Activated CD4-positive, alpha-beta T cell treated with anti-CD3 and anti-CD28 coated beads, Interleukin-10, Interleukin-2, amounts not matched to agents 100 ng/mL and 50 ng/mL, durations not matched to agents 16 hours and 8 hours (primary cell): ENCODE data around the gene PTPN13.
"Not testable (repeated sequence)": the region's sequence is repeated elsewhere in the genome, so short reads cannot be mapped to it uniquely, and the experiment has no call there.

Source experiments
- DNase-seq: peaks from one replicate; pipeline ENCODE4 v3.0.0-alpha.2; 2020

The PTPN13 gene

DNA sequence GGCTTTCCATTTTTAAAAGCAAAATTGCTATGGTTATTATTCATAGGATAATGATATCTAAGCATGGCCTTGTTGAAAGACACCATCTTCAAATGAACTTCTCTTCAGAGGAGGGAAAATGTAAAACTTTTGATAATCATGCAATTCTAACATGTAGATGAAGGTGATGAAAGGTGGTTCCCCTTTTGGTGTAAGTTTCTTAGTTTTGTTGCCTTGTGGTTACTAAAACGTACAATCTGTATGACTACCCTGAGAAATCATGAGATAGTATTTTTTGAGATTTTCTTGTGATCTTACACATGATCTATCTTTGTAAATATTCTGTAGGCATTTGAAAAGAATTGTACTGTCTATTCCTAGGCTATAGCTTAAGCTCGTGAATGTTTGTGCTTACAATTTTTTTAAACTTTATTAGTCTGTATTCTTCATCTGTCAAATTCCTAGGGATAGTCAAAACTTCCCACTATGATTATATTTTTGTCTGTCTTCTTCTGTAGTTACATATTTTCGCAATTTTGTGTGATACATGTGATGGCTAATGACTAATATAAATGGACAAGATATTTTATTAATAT is 47.5 kb downstream of the PTPN13 start:
- no peak for DNase-seq

DNA sequence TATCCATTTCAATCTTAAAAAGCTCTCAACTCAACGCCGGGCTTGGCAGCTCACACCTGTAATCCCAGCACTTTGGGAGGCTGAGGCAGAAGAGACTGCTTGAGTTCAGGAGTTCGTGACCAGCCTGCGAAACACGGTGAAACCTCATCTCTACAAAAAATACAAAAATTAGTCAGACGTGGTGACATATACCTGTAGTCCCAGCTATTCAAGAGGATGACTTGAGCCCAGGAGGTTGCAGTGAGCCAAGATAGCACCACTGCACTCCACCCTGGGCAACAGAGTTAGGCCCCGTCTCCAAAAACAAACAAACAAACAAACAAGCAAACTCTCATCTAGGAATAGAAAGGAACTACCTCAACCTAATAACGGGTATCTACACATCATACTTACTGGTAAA is 50.8 kb downstream of the PTPN13 start:
- DNase-seq = no peak

DNA sequence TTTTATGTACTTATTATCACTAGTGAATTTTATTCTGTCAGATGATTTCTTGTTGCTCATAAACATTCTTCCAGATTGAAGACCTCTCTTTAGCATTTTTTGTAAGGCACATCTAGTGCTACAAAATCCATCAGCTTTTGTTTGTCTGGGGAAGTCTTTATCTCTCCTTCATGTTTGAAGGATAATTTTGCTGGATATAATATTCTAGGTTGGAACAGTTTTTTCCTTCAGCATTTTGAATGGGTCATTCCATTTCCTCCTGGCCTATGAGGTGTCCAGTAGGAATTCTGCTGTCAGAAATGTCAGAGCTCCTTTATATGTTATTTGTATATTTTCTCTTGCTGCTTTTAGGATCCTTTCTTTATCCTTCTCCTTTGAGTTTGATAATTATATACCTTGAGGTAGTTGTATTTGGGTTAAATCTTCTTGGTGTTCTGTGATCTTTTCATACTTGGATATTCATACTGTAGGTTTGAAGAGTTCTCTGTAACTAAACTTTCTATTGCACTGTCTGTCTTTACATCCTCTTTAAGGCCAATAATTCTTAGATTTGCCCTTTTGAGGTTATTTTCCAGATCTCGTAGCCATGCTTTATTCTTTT is 58.3 kb downstream of the PTPN13 start:
- no peak for DNase-seq

DNA sequence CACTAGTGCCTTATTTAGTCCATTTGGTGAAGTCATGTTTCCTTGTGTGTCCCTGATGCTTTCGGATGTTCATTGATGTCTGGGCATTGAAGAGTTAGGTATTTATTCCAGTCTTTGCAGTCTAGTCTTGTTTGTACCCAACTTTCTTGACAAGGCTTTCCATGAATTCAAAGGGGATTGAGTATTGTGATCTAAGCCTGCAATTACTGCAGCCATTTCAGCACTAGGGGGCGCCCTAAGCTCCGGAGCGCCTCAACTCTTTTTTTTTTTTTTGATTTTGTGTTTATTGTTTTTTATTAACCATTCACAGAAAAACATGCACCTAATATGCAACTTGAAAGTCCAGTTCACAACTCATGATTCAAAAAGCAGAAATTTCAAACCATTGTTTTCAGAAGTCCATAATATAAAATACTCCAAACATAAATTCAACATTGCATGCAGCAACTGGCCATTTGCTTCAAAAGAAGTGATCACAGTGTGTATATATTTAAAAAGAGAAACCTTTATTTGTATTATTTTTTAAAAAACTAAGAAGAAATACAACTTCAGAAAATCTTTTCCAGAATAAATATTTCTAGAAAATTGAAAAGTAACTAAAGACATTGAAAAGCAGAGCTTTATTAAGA is 59.2 kb downstream of the PTPN13 start:
- peak; percentile 21 for DNase-seq

DNA sequence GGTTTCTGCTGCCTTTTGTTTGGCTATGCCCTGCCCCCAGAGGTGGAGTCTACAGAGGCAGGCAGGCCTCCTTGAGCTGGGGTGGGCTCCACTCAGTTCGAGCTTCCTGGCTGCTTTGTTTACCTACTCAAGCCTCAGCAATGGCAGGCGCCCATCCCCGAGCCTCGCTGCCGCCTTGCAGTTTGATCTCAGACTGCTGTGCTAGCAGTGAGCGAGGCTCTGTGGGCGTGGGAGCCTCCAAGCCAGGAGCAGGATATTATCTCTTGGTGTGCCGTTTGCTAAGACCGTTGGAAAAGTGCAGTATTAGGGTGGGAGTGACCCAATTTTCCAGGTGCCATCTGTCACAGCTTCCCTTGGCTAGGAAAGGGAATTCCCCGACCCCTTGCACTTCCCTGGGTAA is 62.7 kb downstream of the PTPN13 start:
- DNase-seq = not testable (repeated sequence)

DNA sequence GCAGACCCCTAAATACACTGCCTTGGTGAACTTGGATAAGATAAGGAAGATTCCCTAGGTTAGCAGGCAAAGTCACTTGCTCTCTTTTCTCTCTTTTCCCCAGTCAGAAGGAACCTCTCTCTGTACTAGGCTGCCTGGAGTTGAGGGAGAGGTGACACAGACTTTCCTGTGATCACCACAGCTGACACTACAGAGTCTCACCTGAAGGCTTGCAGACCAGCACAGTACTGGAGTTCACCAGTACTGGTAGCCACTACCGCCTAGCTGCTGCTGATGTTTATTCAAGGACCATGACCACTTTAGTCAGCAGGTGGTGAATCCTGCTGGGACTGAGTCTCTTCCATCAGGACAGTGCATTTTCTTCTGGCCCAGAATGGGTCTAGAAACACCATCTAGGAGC is 63.3 kb downstream of the PTPN13 start:
- no peak for DNase-seq

DNA sequence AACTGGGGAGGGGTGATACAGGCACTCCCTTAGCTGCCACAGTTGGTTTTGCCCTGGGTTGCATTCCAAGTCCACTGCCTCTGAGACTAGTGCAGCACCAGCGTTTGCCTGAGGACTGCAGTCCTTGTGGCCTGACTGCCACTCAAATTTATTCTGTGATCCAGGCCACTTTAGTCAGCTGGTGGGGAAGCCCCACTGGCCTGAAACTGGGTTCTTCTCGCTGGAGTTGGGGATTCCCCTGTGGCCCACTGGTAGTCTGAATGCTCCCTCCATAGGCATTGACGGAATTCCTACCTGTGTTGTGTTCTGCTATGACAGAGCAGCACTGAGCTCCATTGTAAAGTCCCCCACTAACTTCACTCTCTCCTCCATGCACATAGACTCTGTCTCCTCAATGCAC is 63.8 kb downstream of the PTPN13 start:
- DNase-seq = no peak

DNA sequence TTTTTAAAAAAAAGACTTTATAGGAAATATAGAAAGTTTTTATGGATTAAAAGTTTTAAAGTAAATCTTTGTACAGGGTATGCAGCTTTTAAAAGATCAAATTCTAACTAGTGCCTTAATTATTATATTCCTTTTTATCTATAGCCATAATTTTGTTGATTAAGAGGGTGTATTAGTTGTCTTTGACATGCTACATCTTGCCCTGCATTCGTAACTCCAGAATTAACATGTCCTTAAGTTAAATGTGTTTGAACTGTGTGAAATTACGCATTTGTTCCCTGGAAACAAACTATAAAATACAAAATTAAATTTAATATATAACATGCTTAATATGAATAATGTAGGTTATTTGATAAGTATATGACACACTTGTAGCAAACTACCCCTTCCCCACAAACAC is 66.3 kb downstream of the PTPN13 start:
- no peak for DNase-seq

DNA sequence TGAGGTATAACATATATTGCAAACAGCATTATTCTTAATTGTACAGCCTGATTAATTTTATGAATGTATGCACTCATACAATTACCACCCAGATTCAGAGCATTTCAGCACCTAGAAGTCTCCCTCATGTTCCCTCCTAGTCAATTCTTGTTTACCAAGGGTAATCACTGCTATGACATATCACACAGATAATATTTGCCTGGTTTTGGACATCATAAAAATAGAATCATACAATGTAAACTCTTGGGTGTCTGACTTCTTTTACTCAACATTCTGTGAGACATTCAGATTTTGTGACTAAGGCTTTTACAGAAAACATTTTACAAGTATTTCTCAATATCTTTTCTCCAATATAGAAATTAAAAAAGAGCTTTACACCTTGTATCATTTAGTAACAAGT is 66.9 kb downstream of the PTPN13 start:
- no peak for DNase-seq

DNA sequence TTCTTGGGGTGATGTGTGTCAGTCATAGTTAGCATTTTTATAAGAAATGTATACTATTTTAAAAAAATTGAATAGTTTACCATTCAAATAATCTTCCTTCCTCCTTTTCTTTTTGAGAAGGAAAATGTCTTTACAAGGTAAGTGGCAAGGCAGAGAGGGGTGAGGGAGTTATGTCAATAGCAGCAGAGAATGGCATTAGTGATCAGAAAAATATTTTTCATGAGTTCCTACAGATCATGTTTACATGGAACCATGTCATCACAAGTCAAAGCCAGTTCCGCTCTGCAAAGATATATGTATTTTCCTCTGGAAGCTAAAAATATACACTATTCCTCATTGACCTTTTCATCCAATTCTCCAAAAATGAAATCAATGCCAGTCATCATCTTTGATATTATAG is 67.3 kb downstream of the PTPN13 start:
- no peak for DNase-seq

DNA sequence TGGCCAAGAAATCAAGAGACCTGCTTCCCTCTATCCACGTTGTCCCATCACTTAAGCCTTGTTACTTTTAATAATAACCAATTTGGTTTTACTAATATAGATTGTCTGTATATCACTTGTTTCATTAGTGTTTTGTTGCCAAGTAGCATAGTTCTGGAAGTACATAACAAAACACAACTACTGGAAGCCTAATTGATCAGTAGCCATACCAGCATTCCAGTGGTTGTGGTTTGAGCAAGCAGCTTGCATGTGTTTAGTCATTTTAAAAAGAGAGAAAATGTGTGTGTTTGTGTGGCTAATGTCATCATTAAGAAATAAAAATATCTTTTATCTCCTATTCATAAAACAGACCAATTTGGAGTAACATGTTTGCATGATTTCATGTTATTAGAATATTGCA is 70.8 kb downstream of the PTPN13 start:
- no peak for DNase-seq

DNA sequence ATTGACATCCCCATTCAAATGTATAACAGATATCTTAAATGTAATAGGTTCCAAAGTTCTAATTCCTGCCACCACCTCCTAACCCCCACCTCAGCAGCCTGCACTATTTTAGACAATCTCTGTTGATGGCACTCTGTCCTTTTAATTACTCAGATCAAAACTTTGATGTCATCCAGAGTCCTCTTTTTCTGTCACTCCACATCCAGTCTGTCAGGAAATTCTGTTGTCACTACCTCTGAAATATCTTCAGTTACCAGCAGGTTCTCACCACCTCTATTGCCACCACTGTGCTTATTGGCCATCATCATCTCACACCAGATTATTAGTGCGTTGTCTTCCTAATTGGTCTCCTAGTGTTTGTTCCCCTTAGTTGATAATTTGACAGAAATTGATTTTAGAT is 76.2 kb downstream of the PTPN13 start:
- peak; percentile 28 for DNase-seq

DNA sequence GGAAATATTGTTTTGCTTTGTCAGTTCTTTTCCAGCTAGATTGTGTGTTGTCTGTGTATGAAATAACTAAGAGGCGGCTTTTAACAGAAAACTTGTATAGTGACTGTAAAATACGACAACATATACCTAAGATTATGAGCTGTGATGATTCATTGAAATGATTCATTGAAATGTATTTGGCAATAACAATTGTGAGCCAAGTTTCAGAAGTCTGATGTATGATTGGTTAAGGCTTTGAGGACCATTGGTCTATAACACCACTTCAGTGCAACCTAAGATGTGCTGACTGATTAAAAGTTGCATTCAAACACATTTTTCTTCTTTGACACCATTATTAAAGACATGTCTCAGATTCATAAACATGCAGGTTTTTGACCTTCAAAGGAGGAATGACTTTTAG is 76.6 kb downstream of the PTPN13 start:
- DNase-seq = peak; percentile 9

DNA sequence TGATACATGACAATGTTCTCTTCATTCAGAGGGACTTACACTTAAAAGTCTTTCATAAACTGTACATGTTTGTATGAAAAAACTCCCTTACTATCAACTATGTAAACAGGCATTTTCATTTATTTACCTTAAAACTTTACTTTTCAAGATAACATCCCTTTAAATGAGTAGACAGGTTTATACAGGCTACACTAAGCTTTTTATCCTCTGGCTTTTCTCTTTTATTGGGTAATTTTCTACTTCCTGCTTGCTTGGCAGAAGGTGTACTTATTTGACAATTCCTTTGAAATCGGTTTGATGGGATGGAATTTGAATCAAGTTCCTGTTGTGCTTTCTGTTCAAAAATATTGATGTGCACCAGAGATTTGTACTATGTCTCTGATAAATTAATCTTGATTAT is 81.4 kb downstream of the PTPN13 start:
- DNase-seq = no peak

DNA sequence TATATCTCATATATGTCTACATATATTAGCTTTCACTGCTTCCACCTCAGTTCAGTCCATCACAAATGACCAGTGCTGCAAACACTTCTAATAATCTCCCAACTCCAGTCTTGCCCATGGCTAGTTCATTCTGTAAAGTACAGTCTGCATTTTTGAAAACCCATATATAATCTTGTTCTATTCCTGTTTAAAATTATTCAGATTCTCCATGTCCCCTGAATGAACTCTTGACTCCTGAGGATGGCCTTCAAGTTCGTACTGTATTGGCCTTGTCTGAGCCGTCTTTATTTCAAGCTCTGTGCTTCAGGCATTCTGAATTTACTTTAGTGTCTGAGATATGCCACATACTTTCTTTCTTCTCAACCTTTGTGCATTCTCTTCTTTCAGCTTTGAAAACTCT is 84.7 kb downstream of the PTPN13 start:
- no peak for DNase-seq

DNA sequence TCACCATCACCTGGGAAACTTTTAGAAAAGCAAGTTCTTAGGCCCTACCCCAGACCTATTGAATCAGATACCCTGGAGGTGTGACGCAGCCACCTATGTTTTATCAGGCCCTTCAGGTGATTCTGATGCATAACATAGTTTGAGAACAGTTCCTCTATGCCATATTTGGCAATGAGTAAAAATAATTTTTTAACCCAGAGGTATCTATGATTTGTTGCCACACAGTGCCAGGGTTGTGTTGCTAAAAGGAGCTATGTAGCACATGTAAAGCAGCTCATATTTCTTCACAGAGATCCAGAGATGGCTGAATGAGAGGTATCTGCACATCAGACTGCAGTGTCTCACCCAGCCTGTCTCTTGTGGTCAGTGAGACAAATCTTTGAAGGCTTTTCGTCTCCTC is 85.3 kb downstream of the PTPN13 start:
- no peak for DNase-seq

DNA sequence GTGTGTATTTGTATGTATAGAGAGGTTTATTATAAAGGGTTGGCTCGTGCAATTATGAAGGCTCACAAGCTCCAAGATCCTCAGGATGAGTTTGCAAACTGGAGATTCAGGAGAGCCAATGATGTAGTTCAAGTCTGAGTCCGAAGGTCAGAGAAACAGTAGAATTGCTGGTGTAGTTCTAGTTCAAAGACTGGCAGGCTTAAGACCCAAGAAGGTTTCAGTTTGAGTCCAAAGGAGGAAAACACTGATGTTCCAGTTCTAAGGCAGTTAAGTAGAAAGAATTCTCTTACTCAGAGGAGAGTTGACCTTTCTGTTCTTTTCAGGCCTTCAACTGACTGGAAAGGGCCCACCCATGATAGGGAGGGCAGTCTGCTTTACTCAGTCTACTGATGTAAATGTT is 89.1 kb downstream of the PTPN13 start:
- no peak for DNase-seq

DNA sequence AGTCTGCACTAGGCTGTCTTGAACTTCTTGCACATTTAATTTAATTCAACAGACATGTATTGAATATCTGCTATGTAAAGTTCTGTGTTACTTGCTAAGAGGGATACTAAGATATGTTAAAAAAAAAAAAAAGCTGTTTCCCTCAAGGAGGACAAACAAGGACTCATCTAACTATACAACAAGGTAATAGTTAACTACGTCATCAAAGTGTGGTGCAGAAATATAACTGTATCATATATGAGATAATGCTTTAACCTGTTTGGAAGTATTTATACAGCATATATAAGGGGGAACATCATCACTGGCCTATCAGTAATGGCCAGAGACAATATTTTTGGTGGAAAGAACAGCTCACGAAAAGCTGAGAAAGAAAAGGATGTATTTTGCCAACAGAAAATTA is 89.9 kb downstream of the PTPN13 start:
- DNase-seq = no peak

DNA sequence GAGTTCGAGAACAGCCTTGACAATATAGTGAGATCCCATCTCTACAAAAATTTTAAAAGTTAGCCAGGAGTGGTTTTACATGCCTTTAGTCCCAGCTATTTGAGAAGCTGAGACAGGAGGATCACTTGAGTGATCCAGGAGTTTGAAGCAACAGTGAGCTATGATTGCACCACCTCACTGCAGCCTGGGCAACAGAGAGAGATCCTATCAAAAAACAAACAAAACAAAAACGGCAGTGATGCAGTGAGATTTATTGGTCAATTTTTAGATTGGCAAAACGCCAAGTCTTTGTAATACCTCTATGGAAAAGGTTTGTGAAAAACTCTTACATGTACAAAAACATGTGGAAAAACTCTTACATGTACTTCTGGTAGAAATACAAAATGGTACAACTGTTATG is 91.3 kb downstream of the PTPN13 start:
- no peak for DNase-seq

DNA sequence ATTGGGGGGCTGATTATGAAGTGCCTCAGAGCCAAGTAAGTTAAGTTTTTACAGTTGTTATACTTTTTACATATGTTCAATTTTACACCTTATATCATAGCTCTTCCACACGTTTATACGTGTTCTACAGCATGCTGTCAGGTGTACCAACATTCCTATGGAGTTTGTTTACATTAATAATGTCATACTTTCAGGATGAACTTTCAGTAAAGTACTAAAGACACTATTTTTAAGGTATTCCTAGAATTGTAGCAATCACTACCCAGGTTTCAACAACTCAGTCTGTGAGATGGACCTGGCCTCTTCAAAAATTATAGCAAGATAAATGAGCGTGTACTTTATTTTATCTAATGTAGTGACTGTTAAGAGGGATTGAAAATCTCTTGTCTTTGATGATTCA is 92.6 kb downstream of the PTPN13 start:
- no peak for DNase-seq

DNA sequence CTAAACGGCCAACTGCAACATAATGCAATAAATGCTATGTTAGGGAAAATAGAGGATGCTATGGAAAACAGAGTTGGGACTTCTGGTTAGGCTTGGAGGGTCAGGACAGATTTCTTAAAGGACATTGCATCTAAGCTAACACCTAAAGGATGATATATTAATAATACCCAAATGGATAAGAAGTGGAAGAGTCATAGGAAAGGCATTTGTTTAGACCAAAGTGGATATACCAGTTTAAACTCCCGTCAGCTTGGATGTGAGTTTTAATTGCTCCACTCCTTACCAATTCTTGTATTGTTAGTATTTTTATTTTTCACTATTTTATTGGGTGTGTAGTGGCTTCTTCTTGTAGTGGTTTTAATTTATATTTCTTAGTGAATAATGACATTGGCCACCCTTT is 93.9 kb downstream of the PTPN13 start:
- no peak for DNase-seq

DNA sequence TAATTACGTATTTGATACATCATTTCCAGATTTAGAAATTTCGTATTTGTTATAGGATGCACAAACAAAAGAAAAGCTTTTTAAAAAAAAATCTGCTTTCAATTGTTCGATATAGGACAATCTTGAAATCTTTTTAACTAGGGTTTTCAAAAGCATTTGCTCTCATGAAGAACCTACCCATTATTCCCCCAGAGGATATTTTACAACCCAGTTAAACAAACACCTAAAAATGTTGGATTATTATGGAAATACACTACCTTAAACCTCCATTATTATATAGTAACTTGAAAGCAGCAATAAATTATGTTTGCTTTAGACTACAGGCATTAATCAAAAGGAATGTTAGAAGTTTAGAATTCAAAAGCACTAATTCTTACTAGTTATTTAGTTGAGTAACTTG is 110.5 kb downstream of the PTPN13 start:
- no peak for DNase-seq

DNA sequence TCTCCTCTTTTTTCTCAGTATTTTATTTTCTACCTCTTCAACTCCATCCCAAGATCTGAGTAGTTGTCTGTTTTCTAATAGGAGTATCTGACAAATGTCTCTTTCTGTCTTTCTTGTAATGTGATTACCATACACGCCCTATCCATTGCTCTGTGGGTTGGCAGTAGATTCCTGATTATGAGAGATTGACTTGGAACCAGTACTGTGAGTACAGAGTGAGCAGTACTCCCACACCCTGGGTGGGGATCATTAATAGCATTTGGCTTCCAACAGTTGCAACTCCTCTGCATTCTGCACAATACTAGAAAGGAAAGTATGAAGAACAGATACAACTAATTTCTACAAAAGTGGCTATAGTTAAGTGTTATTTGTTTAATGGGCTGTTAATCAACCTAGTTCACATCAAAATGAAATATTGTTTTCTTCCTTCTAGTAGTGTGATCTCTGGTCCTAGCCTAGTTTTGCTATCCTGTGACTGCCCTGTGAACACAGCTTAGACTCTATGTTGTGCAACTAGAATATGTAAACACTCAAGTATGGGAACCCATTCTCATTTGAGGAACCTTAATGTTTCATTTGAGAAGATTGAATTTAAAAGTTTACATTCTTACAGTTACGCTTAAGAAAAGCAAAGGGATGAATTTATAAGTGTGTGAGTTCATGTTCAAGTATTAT is 112.9 kb downstream of the PTPN13 start:
- DNase-seq = no peak

DNA sequence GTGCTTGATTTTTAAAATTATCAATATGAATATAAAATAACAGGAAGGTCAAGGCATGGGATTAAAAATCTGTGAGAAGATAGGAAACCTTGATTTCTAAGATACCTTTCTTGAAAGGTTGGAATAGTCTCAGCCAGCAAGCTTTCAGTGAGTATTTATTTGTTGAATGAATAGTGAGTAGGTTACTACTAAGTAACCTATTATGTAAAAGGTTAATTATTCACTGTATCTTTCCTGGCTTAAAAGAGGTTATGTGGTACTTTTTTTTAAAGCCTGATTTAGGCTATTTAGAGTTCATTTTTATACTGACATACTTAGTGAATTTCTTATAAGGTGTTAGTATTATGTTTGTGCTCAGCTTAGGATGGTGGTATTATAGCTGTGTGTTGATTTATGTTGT is 123.5 kb downstream of the PTPN13 start:
- DNase-seq = no peak

DNA sequence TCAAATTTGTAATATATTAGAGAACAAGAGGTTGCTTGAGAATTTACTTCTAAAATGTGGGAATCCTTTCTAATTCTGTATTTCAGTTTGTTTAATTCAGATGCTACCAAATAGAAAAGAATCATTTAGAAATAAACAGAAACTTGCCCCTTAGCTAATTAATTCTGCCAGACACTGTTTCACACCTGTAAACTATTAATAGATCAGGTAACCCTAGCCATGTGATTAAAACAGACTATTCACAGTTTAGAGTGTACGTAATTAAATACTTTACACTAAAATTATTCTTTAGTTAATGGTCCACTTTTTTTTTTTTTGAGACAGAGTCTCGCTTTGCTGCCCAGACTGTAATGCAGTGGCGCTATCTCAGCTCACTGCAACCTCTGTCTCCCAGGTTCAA is 124.0 kb downstream of the PTPN13 start:
- no peak for DNase-seq
